K562 (cell line): ENCODE measurements around the gene SNPH. TPM values are rescaled to one million over a fixed set of nuclear protein-coding genes. Genes with fewer than 3 reads are reported as not detected.

ENCODE experiments used
- CBFB ChIP-seq: sonication (generic); formaldehyde crosslinking; IDR thresholded peaks from 2 replicates; pipeline ENCODE4 v1.4.0; 2020; ENCODE audit warnings: mild to moderate bottlenecking, missing genetic modification reagents
- CXXC5 ChIP-seq: fragments of 250-450 bp; sonication (Bioruptor Pico); IDR thresholded peaks from 2 replicates; pipeline ENCODE4 v1.8.0; 2022; ENCODE audit warnings: inconsistent platforms, mild to moderate bottlenecking, moderate library complexity
- EP300 ChIP-seq: IDR thresholded peaks from 2 replicates; pipeline ENCODE4 v1.6.1; 2012; ENCODE audit warnings: low read length, improper control_type of control experiment
- EP400 ChIP-seq: fragments of 450-650 bp; IDR thresholded peaks from 2 replicates; pipeline ENCODE4 v1.6.1; 2017; ENCODE audit warnings: antibody characterized with exemption, mild to moderate bottlenecking, moderate library complexity
- ETV1 ChIP-seq: fragments of 450-650 bp; conservative IDR thresholded peaks from 2 replicates; pipeline ENCODE4 v1.6.1; 2016; ENCODE audit warnings: missing genetic modification characterization, control low read depth, low read depth, missing compliant biosample characterization
- GTF2F1 ChIP-seq: IDR thresholded peaks from 2 replicates; pipeline ENCODE4 v1.6.1; 2011; ENCODE audit warnings: low read depth, low read length, improper control_type of control experiment
- HDAC1 ChIP-seq, 2 experiments: fragments of 450-650 bp; IDR thresholded peaks; 2 replicates each; pipeline ENCODE4 v1.6.1; 2016 to 2017; ENCODE audit warnings: inconsistent platforms in 1 of 2, mild to moderate bottlenecking in 1 of 2, moderate library complexity in 1 of 2
- HDAC6 ChIP-seq: IDR thresholded peaks from 2 replicates; pipeline ENCODE4 v1.6.1; 2012; ENCODE audit warnings: low read depth, mild to moderate bottlenecking, control low read depth, inconsistent platforms, low read length, moderate library complexity
- MIER1 ChIP-seq: fragments of 450-650 bp; IDR thresholded peaks from 2 replicates; pipeline ENCODE4 v1.6.1; 2016; ENCODE audit warnings: antibody characterized with exemption, mild to moderate bottlenecking, low read depth
- NFIX ChIP-seq: fragments of 250-450 bp; sonication (Bioruptor Pico); IDR thresholded peaks from 2 replicates; pipeline ENCODE4 v1.4.0; 2020; ENCODE audit warnings: low read depth, mild to moderate bottlenecking, moderate library complexity
- NFYB ChIP-seq: IDR thresholded peaks from 2 replicates; pipeline ENCODE4 v1.6.1; 2011; ENCODE audit warnings: mild to moderate bottlenecking, moderate library complexity; ENCODE audit not compliant: insufficient read length; ENCODE audit errors: extremely low read depth
- RBM25 ChIP-seq: fragments of 200-400 bp; formaldehyde crosslinking; IDR thresholded peaks from 2 replicates; pipeline ENCODE4 v1.6.1; 2018; ENCODE audit warnings: low read length, low read depth, moderate library complexity; ENCODE audit not compliant: severe bottlenecking
- SNRNP70 ChIP-seq: fragments of 200-400 bp; formaldehyde crosslinking; optimal IDR thresholded peaks from 2 replicates; pipeline ENCODE3; 2017; ENCODE audit warnings: low read depth, low read length
- STAT5A ChIP-seq: IDR thresholded peaks from 2 replicates; pipeline ENCODE4 v1.6.1; 2012; ENCODE audit warnings: low read length, inconsistent platforms, borderline replicate concordance
- TFAM ChIP-seq: fragments of 250-450 bp; sonication (Bioruptor Pico); conservative IDR thresholded peaks from 2 replicates; pipeline ENCODE4 v1.5.0; 2021; ENCODE audit warnings: mild to moderate bottlenecking, moderate library complexity
- XRCC3 ChIP-seq: fragments of 450-650 bp; IDR thresholded peaks from 2 replicates; pipeline ENCODE4 v1.6.1; 2017; ENCODE audit warnings: mild to moderate bottlenecking, moderate library complexity
- ZBTB17 ChIP-seq: fragments of 450-650 bp; formaldehyde crosslinking; IDR thresholded peaks from 2 replicates; pipeline ENCODE4 v1.4.0; 2020; ENCODE audit warnings: mild to moderate bottlenecking
- ZC3H8 ChIP-seq: fragments of 450-650 bp; IDR thresholded peaks from 2 replicates; pipeline ENCODE4 v1.6.1; 2017
- ZFP91 ChIP-seq: sonication (generic); formaldehyde crosslinking; IDR thresholded peaks from 2 replicates; pipeline ENCODE4 v1.8.0; 2022; ENCODE audit warnings: mild to moderate bottlenecking, missing genetic modification reagents
- ZNF133 ChIP-seq: fragments of 250-450 bp; sonication (Bioruptor Pico); IDR thresholded peaks from 2 replicates; pipeline ENCODE4 v1.4.0; 2020; ENCODE audit warnings: mild to moderate bottlenecking
- ZNF197 ChIP-seq: fragments of 200-800 bp; sonication (Bioruptor generic); IDR thresholded peaks from 2 replicates; pipeline ENCODE4 v1.6.1; 2016; ENCODE audit warnings: low read depth, missing genetic modification characterization, missing compliant biosample characterization
- ZNF311 ChIP-seq: fragments of 250-450 bp; sonication (Bioruptor Pico); IDR thresholded peaks from 2 replicates; pipeline ENCODE4 v1.4.0; 2020; ENCODE audit warnings: mild to moderate bottlenecking, moderate library complexity
- ZNF347 ChIP-seq: fragments of 450-650 bp; formaldehyde crosslinking; IDR thresholded peaks from 2 replicates; pipeline ENCODE4 v1.4.0; 2020; ENCODE audit warnings: low read depth, mild to moderate bottlenecking, moderate library complexity
- ZNF76 ChIP-seq: fragments of 250-450 bp; sonication (Bioruptor Pico); IDR thresholded peaks from 2 replicates; pipeline ENCODE4 v1.4.0; 2020; ENCODE audit warnings: mild to moderate bottlenecking, moderate library complexity, borderline replicate concordance
- polyA plus RNA-seq, 8 experiments: library from polyadenylated mRNA; depleted of rRNA in 4 of 8; stranded (reverse) in 5 of 8; unstranded in 3 of 8; fragments of >200 nt; fragmentation: Nextera tagmentation in 2 of 8; fragmentation: Illumina TruSeq in 1 of 8; extraction: Ambion mirVana in 2 of 8; extraction: Trizol in 1 of 8; gene quantifications; 2 replicates each; pipeline versions ENCODE4 v1.2.1 to v1.2.3, GENCODE V29; 2011 to 2014; ENCODE audit warnings: inconsistent platforms in 1 of 8, missing spikeins in 1 of 8
- total RNA-seq, 7 experiments: library from RNA; depleted of rRNA in 6 of 7; stranded (reverse); fragments of >200 nt in 6 of 7; fragmentation: Illumina TruSeq in 2 of 7; extraction: Trizol in 2 of 7; gene quantifications; 2 replicates each; pipeline versions ENCODE4 v1.2.1 to v1.2.3, GENCODE V29; 2011 to 2021; ENCODE audit warnings: low replicate concordance in 1 of 7
- TF ChIP-seq, protein P1 (sequence below): fragments of 450-650 bp; formaldehyde crosslinking; IDR thresholded peaks from 2 replicates; pipeline ENCODE4 v1.4.0; 2020; ENCODE audit warnings: mild to moderate bottlenecking, moderate library complexity
- TF ChIP-seq, protein P2 (sequence below): sonication (generic); formaldehyde crosslinking; IDR thresholded peaks from 2 replicates; pipeline ENCODE4 v1.8.1; 2022; ENCODE audit warnings: missing genetic modification reagents

SNPH gene
- total and polyA plus RNA-seq, 9 of the 15 experiments (the other 6 are each of a cell fraction or from before 2014, with no cell fraction given), result 0.03 to 4.2 (median 1.4) TPM

DNA sequence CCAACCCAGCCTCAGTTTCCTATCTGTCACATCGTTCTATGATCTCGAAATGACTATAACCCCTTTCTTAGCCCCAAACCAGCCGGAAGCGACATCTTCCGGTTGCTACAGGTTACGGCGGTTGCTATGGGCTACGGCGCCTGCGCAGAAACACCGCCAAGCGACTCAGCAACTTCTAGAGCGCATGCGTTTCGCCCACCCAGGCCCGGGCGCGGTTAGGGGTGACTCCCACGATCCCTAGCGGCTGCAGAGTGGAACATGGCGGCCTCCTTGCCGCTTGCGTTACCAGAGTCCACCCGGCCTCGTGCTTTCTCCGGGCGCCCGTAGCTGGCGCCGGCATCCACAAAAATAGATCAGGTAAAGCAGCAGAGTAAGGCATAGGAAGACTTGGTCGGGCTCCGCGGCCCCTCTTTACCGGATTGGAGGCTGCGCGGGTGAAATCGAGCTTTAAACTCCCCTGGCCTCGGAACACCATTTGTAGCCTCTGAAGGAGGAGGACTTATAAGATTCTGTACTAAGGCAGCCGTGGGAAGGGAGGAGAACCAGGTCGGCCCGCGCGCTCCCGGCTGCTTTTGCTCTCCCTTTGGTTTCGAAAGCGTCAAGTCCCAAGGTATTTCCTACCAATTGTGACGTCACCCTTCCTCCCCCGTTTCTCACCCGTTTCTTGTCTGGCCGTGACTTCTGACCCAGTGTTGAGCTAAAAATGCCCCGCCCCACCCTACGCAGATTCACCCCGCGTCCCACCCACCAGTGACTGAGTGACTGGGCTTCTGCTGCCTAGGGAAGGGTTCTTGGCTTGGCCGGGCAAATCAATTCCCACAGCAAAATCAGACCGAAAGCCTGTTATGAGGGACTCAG lies 59.3 kb downstream of the SNPH start (continued):
- TF ChIP-seq NFYB (no peak), CXXC5 (CRISPR knock-in tag) (peak; percentile 55), ZFP91 (no peak), TFAM (CRISPR knock-in tag) (no peak), HDAC1 (IDR thresholded peaks at IDR 0.05) (0 out of 4 replicates have a peak, but pooled peaks of 1 of the 2 experiments have one; percentile 25), ZNF76 (peak; percentile 59; the same call in 1 of the 2 replicates), ZNF197 (CRISPR knock-in tag) (no peak), ETV1 (peak; percentile 65), CBFB (no peak), EP400 (peak; percentile 96), ZNF311 (CRISPR knock-in tag) (no peak), ZNF133 (CRISPR knock-in tag) (no peak), STAT5A (no peak), NFIX (no peak), ZBTB17 (no peak), GTF2F1 (peak; percentile 59; the same call in 1 of the 2 replicates), EP300 (no peak), SNRNP70 (no peak), MIER1 (no peak), ZNF347 (CRISPR knock-in tag) (no peak), ZC3H8 (no peak), HDAC6 (no peak), RBM25 (no peak), XRCC3 (no peak)
- TF ChIP-seq, protein P1, sequence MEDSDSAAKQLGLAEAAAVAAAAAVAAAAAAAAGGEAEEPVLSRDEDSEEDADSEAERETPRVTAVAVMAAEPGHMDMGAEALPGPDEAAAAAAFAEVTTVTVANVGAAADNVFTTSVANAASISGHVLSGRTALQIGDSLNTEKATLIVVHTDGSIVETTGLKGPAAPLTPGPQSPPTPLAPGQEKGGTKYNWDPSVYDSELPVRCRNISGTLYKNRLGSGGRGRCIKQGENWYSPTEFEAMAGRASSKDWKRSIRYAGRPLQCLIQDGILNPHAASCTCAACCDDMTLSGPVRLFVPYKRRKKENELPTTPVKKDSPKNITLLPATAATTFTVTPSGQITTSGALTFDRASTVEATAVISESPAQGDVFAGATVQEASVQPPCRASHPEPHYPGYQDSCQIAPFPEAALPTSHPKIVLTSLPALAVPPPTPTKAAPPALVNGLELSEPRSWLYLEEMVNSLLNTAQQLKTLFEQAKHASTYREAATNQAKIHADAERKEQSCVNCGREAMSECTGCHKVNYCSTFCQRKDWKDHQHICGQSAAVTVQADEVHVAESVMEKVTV (CRISPR knock-in tag), result no peak
- TF ChIP-seq, protein P2, sequence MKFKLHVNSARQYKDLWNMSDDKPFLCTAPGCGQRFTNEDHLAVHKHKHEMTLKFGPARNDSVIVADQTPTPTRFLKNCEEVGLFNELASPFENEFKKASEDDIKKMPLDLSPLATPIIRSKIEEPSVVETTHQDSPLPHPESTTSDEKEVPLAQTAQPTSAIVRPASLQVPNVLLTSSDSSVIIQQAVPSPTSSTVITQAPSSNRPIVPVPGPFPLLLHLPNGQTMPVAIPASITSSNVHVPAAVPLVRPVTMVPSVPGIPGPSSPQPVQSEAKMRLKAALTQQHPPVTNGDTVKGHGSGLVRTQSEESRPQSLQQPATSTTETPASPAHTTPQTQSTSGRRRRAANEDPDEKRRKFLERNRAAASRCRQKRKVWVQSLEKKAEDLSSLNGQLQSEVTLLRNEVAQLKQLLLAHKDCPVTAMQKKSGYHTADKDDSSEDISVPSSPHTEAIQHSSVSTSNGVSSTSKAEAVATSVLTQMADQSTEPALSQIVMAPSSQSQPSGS, result peak; percentile 80; the same call in 1 of the 2 replicates
